Endothelial cell of umbilical vein (primary cell): ENCODE results near the gene UGT2A1.

Experiments
- CTCF ChIP-seq, 2 donors: IDR thresholded peaks; 1 replicate in 1 of 2; 2 replicates in 1 of 2; pipeline ENCODE4 v1.5.1; 2011; ENCODE audit warnings: low read length in 2 of 2, mild to moderate bottlenecking in 2 of 2, moderate library complexity in 2 of 2, control low read depth in 1 of 2, inconsistent platforms in 1 of 2, low read depth in 1 of 2; ENCODE audit not compliant: insufficient read depth in 1 of 2; ENCODE audit errors: extremely low read depth in 1 of 2
- EZH2 ChIP-seq: IDR thresholded peaks from 2 replicates; pipeline ENCODE4 v1.6.1; 2012; ENCODE audit warnings: borderline replicate concordance, low read depth, mild to moderate bottlenecking, moderate library complexity, low read length, inconsistent platforms; ENCODE audit not compliant: severe bottlenecking
- FOS ChIP-seq: IDR thresholded peaks from 2 replicates; pipeline ENCODE4 v1.6.1; 2011; ENCODE audit warnings: mild to moderate bottlenecking, low read length, moderate library complexity, borderline replicate concordance; ENCODE audit not compliant: insufficient read depth
- JUN ChIP-seq: IDR thresholded peaks from 2 replicates; pipeline ENCODE4 v1.6.1; 2011; ENCODE audit warnings: borderline replicate concordance, low read depth; ENCODE audit not compliant: insufficient read length, insufficient read depth
- MAX ChIP-seq: IDR thresholded peaks from 2 replicates; pipeline ENCODE4 v1.6.1; 2011; ENCODE audit not compliant: insufficient read depth, insufficient read length
- MYC ChIP-seq: IDR thresholded peaks from one replicate; pipeline ENCODE4 v1.6.1; 2011; ENCODE audit warnings: mild to moderate bottlenecking, low read depth, low read length
- POLR2A ChIP-seq: IDR thresholded peaks from 2 replicates; pipeline ENCODE4 v1.6.1; 2012; ENCODE audit warnings: low read depth, mild to moderate bottlenecking, control low read depth, low read length
- POLR2AphosphoS5 ChIP-seq: IDR thresholded peaks from 2 replicates; pipeline ENCODE4 v1.6.1; 2012; ENCODE audit warnings: low read depth, mild to moderate bottlenecking, control low read depth, low read length, moderate library complexity; ENCODE audit not compliant: insufficient read depth

GRCh38 chr4:69656653-69657158 lies 3.7 kb upstream of the UGT2A1 start:
- TF ChIP-seq POLR2AphosphoS5 (no peak), FOS (no peak), EZH2 (no peak), POLR2A (no peak), JUN (no peak), CTCF (IDR thresholded peaks at IDR 0.05; ENCODE audit: extremely low read depth in 1 of 2, insufficient read depth in 1 of 2, low read depth in 1 of 2, low read length in 2 of 2) (no peak), MAX (no peak), MYC (no peak)
